Uterus (tissue), 4 donors: ENCODE measurements around the gene FAXC. TPM values are rescaled to one million over a fixed set of nuclear protein-coding genes. Genes with fewer than 3 reads are reported as not detected.
"Not testable (repeated sequence)": the region's sequence is repeated elsewhere in the genome, so short reads cannot be mapped to it uniquely, and the experiment has no call there.

Experiments
- DNase-seq, 2 donors: peaks; one replicate each; pipeline ENCODE4 v3.0.0-alpha.2; 2019 to 2020
- H3K27ac ChIP-seq, 2 donors: fragments of 200-600 bp; sonication (generic); 1 replicate in 1 of 2; 2 replicates in 1 of 2; pipeline ENCODE4 v1.5.1; 2016 to 2018
- H3K27me3 ChIP-seq, 2 donors: fragments of 200-600 bp; sonication (generic); one replicate each; pipeline ENCODE4 v1.5.1; 2018 to 2019; ENCODE audit warnings: control low read depth in 1 of 2
- H3K36me3 ChIP-seq, 2 donors: fragments of 200-600 bp; sonication (generic); one replicate each; pipeline ENCODE4 v1.5.1; 2019; ENCODE audit warnings: control low read depth in 1 of 2
- H3K4me1 ChIP-seq, 2 donors: fragments of 200-600 bp; sonication (generic); one replicate each; pipeline ENCODE4 v1.5.1; 2018 to 2019; ENCODE audit warnings: control low read depth in 1 of 2
- H3K4me3 ChIP-seq, 2 donors: fragments of 200-600 bp; sonication (generic); 1 replicate in 1 of 2; 2 replicates in 1 of 2; pipeline ENCODE4 v1.5.1; 2018 to 2019; ENCODE audit warnings: mild to moderate bottlenecking in 1 of 2
- H3K9me3 ChIP-seq, 2 donors: fragments of 200-600 bp; sonication (generic); one replicate each; pipeline ENCODE4 v1.5.1; 2019; ENCODE audit warnings: control low read depth in 1 of 2
- POLR2A ChIP-seq, 2 donors: fragments of 450-650 bp; IDR thresholded peaks; one replicate each; pipeline ENCODE4 v1.6.1; 2016; ENCODE audit warnings: antibody characterized with exemption in 2 of 2, mild to moderate bottlenecking in 1 of 2, moderate library complexity in 1 of 2
- intact Hi-C: fragments of 100-400 bp; cut with DNase I; formaldehyde crosslinking; loops from one replicate; pipeline ENCODE4 v1.15.1; 2023; ENCODE audit warnings: low total_unique reads
- total RNA-seq, 4 donors: library from RNA; depleted of rRNA in 3 of 4; stranded (reverse); fragments of >200 nt in 3 of 4; gene quantifications; one replicate each; pipeline versions ENCODE4 v1.1.0 to v1.2.4, GENCODE V29; 2014 to 2023
- TF ChIP-seq, protein P1 (sequence below), 4 experiments: fragments of 200-600 bp in 2 of 4; fragments of 450-650 bp in 2 of 4; sonication (generic) in 2 of 4; IDR thresholded peaks; one replicate each; pipeline ENCODE4 v1.5.1; 2016 to 2019; ENCODE audit warnings: antibody characterized with exemption in 4 of 4, mild to moderate bottlenecking in 2 of 4, moderate library complexity in 1 of 4
- donor health status: DM: yes; HTN: yes; CAD: no.

FAXC gene
- total RNA-seq, 4 donors from 2014 or later = 2.8 to 11.3 (median 8.9) TPM

DNA sequence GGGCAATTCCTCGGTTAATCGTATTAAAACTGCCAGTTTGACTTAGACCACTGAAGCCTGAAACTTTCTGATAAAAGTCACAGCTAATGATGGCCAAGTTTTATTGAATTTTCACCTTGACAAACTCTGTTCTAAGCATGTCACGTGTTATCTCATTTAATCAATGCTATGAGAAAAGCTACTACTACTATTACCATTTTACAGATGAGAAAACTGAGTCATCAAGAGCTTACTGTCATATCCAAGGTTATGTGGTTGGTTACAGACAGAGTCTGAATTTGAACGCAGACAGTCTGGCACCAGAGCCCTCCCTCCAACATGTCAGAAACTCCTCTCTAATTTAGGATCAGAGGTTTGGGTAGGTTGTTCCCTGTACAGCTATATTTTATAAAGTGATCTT, 4.3 kb downstream of the FAXC start:
- intact Hi-C loops = no loop called here
- Histone ChIP-seq H3K36me3 (no peaks in the 10 kb centered on the region), H3K9me3 (no peaks in the 10 kb centered on the region), H3K27ac (no peak overlapping the region), H3K4me3 (no peak overlapping the region), H3K27me3 (no peaks in the 10 kb centered on the region), H3K4me1 (no peaks in the 10 kb centered on the region)
- TF ChIP-seq POLR2A (IDR thresholded peaks at IDR 0.05) = no peak
- TF ChIP-seq, protein P1, sequence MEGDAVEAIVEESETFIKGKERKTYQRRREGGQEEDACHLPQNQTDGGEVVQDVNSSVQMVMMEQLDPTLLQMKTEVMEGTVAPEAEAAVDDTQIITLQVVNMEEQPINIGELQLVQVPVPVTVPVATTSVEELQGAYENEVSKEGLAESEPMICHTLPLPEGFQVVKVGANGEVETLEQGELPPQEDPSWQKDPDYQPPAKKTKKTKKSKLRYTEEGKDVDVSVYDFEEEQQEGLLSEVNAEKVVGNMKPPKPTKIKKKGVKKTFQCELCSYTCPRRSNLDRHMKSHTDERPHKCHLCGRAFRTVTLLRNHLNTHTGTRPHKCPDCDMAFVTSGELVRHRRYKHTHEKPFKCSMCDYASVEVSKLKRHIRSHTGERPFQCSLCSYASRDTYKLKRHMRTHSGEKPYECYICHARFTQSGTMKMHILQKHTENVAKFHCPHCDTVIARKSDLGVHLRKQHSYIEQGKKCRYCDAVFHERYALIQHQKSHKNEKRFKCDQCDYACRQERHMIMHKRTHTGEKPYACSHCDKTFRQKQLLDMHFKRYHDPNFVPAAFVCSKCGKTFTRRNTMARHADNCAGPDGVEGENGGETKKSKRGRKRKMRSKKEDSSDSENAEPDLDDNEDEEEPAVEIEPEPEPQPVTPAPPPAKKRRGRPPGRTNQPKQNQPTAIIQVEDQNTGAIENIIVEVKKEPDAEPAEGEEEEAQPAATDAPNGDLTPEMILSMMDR (IDR thresholded peaks at IDR 0.05) = no peak
- no peak for DNase-seq

DNA sequence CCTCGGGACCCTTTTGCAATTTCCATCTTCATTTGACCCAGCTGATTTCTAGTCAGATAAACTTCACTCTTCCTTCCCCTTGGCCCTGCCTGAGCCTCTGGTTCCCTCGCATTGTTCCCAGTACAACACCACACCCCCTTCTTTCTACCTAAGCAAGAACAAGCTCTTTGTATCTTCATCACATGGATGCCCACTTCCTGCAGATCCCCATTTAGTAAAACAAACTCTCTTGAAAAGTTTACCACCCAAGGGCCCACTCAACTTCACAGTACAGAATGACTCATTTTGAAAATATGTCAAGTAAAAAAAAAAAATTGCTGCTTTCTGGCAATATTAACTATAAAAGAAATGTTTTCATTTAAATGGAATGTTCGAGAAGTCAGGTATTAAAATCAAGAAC, 5.2 kb downstream of the FAXC start:
- Histone ChIP-seq H3K27me3 (no peaks in the 10 kb centered on the region), H3K36me3 (no peaks in the 10 kb centered on the region), H3K9me3 (no peaks in the 10 kb centered on the region), H3K4me3 (no peak overlapping the region), H3K4me1 (no peaks in the 10 kb centered on the region), H3K27ac (no peak overlapping the region)
- DNase-seq = no peak
- intact Hi-C loops = no loop called here
- no peak for TF ChIP-seq POLR2A (IDR thresholded peaks at IDR 0.05)
- TF ChIP-seq, protein P1 (IDR thresholded peaks at IDR 0.05) = no peak

DNA sequence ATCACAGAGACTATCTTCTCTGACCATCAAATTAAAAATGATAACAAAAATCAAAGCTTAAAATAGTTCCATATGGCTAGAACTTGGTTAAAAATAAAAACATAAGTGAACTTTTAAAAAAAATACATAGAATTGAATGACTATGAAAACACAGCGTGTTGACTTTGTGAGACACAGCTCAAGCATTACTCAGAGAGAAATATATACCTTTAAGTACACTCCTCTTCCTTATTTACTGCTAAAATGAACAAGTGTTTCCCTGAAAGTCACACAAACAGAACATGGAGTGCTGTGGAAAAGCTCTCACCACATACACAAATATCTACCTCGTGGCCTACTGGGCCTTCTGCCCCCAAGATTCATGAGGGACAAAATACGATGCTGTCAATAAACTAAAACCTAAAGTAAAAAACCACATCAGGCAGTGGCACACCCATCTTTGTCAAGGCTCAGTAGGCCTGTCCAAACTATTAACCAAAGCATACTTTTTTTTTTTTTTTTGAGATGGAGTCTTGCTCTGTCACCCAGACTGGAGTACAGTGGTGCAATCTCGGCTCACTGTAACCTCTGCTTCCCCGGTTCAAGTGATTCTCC, 7.5 kb downstream of the FAXC start:
- intact Hi-C loops = no loop called here
- Histone ChIP-seq H3K9me3 (no peaks in the 10 kb centered on the region), H3K27ac (no peak overlapping the region), H3K36me3 (no peaks in the 10 kb centered on the region), H3K27me3 (no peaks in the 10 kb centered on the region), H3K4me3 (no peak overlapping the region), H3K4me1 (no peaks in the 10 kb centered on the region)
- no peak for DNase-seq
- TF ChIP-seq, protein P1 (IDR thresholded peaks at IDR 0.05) = no peak
- TF ChIP-seq POLR2A (IDR thresholded peaks at IDR 0.05) = no peak

DNA sequence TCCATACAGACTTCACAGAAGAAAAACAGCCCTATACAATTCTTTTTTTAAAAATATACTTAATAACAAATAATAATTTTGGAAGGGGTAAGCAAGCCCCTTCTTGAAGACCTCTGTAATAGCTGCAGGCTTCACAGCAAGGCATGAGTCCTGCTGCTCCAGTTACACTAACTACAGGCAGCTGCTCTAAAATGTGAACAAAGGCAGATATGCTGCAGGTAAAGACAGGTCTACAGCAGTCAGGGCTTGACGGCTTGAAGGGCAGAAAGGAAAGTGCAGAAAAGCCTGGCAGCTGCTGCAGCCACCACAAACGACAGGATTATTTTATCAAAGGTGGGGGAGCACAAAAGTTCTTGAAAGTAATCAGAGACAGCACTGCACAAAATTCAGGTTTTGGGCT, 11.3 kb downstream of the FAXC start:
- no peaks in the 10 kb centered on the region for H3K4me1 ChIP-seq
- H3K27ac ChIP-seq = no peak overlapping the region
- TF ChIP-seq, protein P1 (IDR thresholded peaks at IDR 0.05) = no peak
- no peak for TF ChIP-seq POLR2A (IDR thresholded peaks at IDR 0.05)
- H3K36me3 ChIP-seq = no peaks in the 10 kb centered on the region
- intact Hi-C loops = no loop called here
- H3K9me3 ChIP-seq = no peaks in the 10 kb centered on the region
- H3K27me3 ChIP-seq = no peaks in the 10 kb centered on the region
- DNase-seq = no peak
- H3K4me3 ChIP-seq = no peak overlapping the region

DNA sequence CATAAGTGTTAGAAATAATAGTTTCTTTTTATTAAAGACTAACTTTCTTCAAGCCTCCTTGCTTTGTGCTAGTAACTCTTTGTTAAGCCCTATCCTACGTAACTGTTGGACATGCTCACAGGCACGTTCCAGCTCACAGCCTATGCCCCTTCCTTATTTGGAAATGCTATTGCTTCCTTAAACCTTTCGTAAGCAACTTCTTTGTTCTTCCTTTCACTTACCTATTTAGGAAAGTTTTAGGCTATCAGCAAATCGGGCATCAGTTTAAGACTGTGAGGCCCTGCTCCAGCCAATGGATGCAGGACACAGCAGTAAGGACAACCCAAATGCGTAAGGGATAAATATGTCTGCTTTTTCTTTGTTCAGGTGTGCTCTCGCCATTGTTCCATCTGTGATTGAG, 14.2 kb downstream of the FAXC start:
- H3K4me1 ChIP-seq, H3K27me3 ChIP-seq, H3K27ac ChIP-seq, H3K4me3 ChIP-seq, DNase-seq, intact Hi-C loops, H3K9me3 ChIP-seq, H3K36me3 ChIP-seq: not testable (repeated sequence)
